Natural killer cell (primary cell): ENCODE measurements around the gene TNS3. TPM values are rescaled to one million over a fixed set of nuclear protein-coding genes. Genes with fewer than 3 reads are reported as not detected.

ENCODE experiments used
- ATAC-seq, 3 donors: fragments of 150-1000 bp in 2 of 3; fragments of 200-7000 bp in 1 of 3; cut with Tn5 transposase; 1 replicate in 1 of 3; 2 replicates in 2 of 3; pipeline ENCODE4 v1.10.0; 2021; ENCODE audit warnings: mild to moderate bottlenecking in 2 of 3, moderate library complexity in 2 of 3
- DNase-seq, 2 donors: peaks; one replicate each; pipeline versions ENCODE4 v3.0.0 to v3.0.0-alpha.2; 2013 to 2021; ENCODE audit warnings: mixed read lengths in 1 of 2
- H3K27ac ChIP-seq: one replicate; pipeline ENCODE4 v1.5.1; 2013; ENCODE audit warnings: mild to moderate bottlenecking, low read length
- H3K27me3 ChIP-seq: one replicate; pipeline ENCODE4 v1.6.1; 2013; ENCODE audit warnings: low read length; ENCODE audit not compliant: control insufficient read depth, insufficient read depth
- H3K36me3 ChIP-seq: one replicate; pipeline ENCODE4 v1.6.1; 2013; ENCODE audit warnings: low read length; ENCODE audit not compliant: control insufficient read depth, insufficient read depth
- H3K4me1 ChIP-seq: one replicate; pipeline ENCODE4 v1.6.1; 2013; ENCODE audit warnings: low read length; ENCODE audit not compliant: control insufficient read depth, insufficient read depth
- H3K4me3 ChIP-seq: one replicate; pipeline ENCODE4 v1.5.1; 2013; ENCODE audit warnings: low read length
- H3K9me3 ChIP-seq: one replicate; pipeline ENCODE4 v1.6.1; 2013; ENCODE audit warnings: low read length; ENCODE audit not compliant: control insufficient read depth, insufficient read depth
- H3K27ac Mint-ChIP-seq, 2 donors: one replicate each; pipeline ENCODE4 v1.8.0; 2022; ENCODE audit warnings: mild to moderate bottlenecking in 2 of 2, mixed read lengths in 2 of 2, moderate library complexity in 1 of 2
- H3K27me3 Mint-ChIP-seq, 2 donors: one replicate each; pipeline ENCODE4 v1.8.0; 2022; ENCODE audit warnings: low read depth in 2 of 2, mixed read lengths in 2 of 2
- H3K36me3 Mint-ChIP-seq: one replicate; pipeline ENCODE4 v1.8.0; 2022; ENCODE audit warnings: mixed read lengths
- H3K4me1 Mint-ChIP-seq, 2 donors: one replicate each; pipeline ENCODE4 v1.8.0; 2022; ENCODE audit warnings: mixed read lengths in 2 of 2
- H3K4me3 Mint-ChIP-seq: one replicate; pipeline ENCODE4 v1.8.0; 2022; ENCODE audit warnings: mild to moderate bottlenecking, moderate library complexity, mixed read lengths
- H3K9me3 Mint-ChIP-seq, 2 donors: one replicate each; pipeline ENCODE4 v1.8.0; 2022; ENCODE audit warnings: mixed read lengths in 2 of 2
- WGBS: methylation state at CpG from one replicate; pipeline ENCODE4 v1.1.7; 2013; ENCODE audit warnings: missing lambda C conversion rate; ENCODE audit not compliant: insufficient coverage; 5-methylcytosine and 5-hydroxymethylcytosine counted together
- intact Hi-C: fragments of 100-400 bp; cut with micrococcal nuclease; formaldehyde crosslinking; loops from one replicate; pipeline ENCODE4 v1.14.2; 2022
- total RNA-seq, 4 donors: library from RNA; stranded (reverse); fragments of 120-200 nt in 1 of 4; gene quantifications; one replicate each; pipeline versions ENCODE4 v1.2.3 to v1.2.4, GENCODE V29; 2013 to 2022
- TF ChIP-seq, protein P1 (sequence below): fragments of 200-600 bp; IDR thresholded peaks from one replicate; pipeline ENCODE4 v1.8.0; 2022; ENCODE audit warnings: antibody characterized with exemption

The TNS3 gene
- total RNA-seq, 3 donors from 2014 or later (not counting 1 experiment from before 2014, with no cell fraction given): 1.6 to 3.5 (median 2.9) TPM

- DNase-seq: no peak
- no peak overlapping the region for H3K27ac Mint-ChIP-seq
- Histone ChIP-seq H3K36me3 (no peaks in the 10 kb centered on the region), H3K4me3 (no peak overlapping the region), H3K27me3 (no peaks in the 10 kb centered on the region), H3K9me3 (no peaks in the 10 kb centered on the region), H3K27ac (no peak overlapping the region), H3K4me1 (no peaks in the 10 kb centered on the region)
- ATAC-seq: no peak
- no peaks in the 10 kb centered on the region for H3K9me3 Mint-ChIP-seq
- H3K4me1 Mint-ChIP-seq: no peaks in the 10 kb centered on the region
- no peaks in the 10 kb centered on the region for H3K36me3 Mint-ChIP-seq
- H3K4me3 Mint-ChIP-seq: no peak overlapping the region
- TF ChIP-seq, protein P1, sequence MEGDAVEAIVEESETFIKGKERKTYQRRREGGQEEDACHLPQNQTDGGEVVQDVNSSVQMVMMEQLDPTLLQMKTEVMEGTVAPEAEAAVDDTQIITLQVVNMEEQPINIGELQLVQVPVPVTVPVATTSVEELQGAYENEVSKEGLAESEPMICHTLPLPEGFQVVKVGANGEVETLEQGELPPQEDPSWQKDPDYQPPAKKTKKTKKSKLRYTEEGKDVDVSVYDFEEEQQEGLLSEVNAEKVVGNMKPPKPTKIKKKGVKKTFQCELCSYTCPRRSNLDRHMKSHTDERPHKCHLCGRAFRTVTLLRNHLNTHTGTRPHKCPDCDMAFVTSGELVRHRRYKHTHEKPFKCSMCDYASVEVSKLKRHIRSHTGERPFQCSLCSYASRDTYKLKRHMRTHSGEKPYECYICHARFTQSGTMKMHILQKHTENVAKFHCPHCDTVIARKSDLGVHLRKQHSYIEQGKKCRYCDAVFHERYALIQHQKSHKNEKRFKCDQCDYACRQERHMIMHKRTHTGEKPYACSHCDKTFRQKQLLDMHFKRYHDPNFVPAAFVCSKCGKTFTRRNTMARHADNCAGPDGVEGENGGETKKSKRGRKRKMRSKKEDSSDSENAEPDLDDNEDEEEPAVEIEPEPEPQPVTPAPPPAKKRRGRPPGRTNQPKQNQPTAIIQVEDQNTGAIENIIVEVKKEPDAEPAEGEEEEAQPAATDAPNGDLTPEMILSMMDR: no peak
- WGBS: 91% methylated on average over 14 of the region's 14 CpGs
- peaks cover 6 to 7% of the 10 kb centered on the region in 2 donors for H3K27me3 Mint-ChIP-seq
- intact Hi-C loops: no loop called here
Measured at GRCh38 chr7:47386273-47386835, 195.6 kb downstream of the TNS3 start.

DNA sequence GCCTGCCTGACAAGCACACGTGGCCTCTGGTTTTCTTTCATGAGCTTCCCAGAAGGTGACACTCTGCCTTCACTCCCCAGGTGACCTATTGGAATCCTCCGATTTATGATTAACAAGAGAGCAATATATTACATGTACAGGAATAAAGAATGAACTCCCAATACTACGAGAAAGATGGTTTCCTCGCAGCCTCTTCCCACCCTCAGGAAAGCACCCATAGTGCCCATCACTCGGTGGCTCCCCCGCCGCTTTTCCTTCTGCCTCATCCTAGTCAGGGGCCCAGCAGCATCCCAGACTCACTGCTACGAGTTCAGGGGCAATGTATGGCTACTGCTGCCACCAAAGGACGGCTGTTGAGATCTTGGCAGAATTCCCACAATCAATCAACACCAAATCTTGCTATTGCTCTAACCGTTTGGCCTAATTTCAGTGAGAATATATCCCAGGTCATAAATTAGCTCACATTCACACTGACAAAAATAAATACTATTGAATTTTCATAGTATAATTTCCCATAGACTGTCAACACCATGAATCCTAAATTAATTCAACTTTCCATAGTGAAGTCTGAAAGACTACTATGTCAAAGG is 196.3 kb downstream of the TNS3 start:
- TF ChIP-seq, protein P1: no peak

DNA sequence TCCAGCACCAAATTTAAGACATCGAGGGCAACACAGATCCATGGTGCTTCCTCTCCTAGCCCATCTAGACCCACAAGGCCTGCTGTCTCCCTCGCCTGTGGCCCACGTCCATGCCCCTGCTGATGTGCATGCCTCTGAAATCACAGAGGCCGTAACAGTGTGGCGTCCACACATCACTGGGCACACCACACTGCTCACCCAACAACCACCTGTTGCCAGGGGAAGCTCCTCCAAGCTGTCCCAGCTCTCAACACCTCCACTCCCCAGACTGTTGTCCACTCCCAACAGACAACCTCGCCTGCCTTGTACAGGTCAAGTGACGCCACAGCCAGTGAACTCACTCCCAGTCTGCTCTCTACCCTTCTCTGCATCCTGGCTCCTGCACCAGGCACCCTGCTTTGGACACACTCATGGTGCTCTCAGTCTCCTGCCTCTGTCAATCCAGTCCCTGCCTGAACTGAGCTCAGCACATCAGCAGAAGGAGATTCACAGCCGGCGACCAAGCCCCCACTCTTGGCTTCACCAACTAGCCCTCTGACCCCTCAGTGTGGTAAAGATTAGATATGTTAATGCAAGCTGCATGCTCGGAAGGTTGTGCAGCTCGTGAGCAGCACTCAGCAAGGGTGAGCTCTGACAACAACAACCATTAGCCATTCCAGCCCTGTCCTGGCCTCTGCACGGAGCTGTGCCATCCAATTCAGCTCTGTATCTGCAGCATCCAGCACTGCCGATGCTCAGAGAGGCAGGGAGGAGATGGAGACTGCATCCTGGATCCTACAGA is 197.0 kb downstream of the TNS3 start:
- H3K27me3 Mint-ChIP-seq: peaks cover 2 to 7% of the 10 kb centered on the region in 2 donors
- no peak overlapping the region for H3K27ac Mint-ChIP-seq
- H3K36me3 Mint-ChIP-seq: no peaks in the 10 kb centered on the region
- DNase-seq: no peak
- intact Hi-C loops: no loop called here
- no peak overlapping the region for H3K4me3 Mint-ChIP-seq
- Histone ChIP-seq H3K27ac (no peak overlapping the region), H3K9me3 (no peaks in the 10 kb centered on the region), H3K27me3 (no peaks in the 10 kb centered on the region), H3K36me3 (no peaks in the 10 kb centered on the region), H3K4me3 (no peak overlapping the region), H3K4me1 (no peaks in the 10 kb centered on the region)
- no peaks in the 10 kb centered on the region for H3K4me1 Mint-ChIP-seq
- TF ChIP-seq, protein P1: no peak
- no peaks in the 10 kb centered on the region for H3K9me3 Mint-ChIP-seq
- no peak for ATAC-seq
- 85% methylated on average over 13 of the region's 13 CpGs for WGBS

More for the DNA sequence above, 196.3 kb downstream of the TNS3 start:
- H3K9me3 Mint-ChIP-seq: no peaks in the 10 kb centered on the region
- intact Hi-C loops: no loop called here
- no peak overlapping the region for H3K27ac Mint-ChIP-seq
- DNase-seq (no peak), ATAC-seq (no peak)
- Histone ChIP-seq H3K27me3 (no peaks in the 10 kb centered on the region), H3K4me3 (no peak overlapping the region), H3K4me1 (no peaks in the 10 kb centered on the region), H3K36me3 (no peaks in the 10 kb centered on the region), H3K27ac (no peak overlapping the region), H3K9me3 (no peaks in the 10 kb centered on the region)
- H3K4me3 Mint-ChIP-seq: no peak overlapping the region
- peaks cover 2 to 7% of the 10 kb centered on the region in 2 donors for H3K27me3 Mint-ChIP-seq
- H3K4me1 Mint-ChIP-seq: no peaks in the 10 kb centered on the region
- H3K36me3 Mint-ChIP-seq: no peaks in the 10 kb centered on the region
- WGBS: 92% methylated on average over 10 of the region's 10 CpGs
